KG1 (cell line): ENCODE results near the gene MACF1.
"Not testable (repeated sequence)": the region's sequence is repeated elsewhere in the genome, so short reads cannot be mapped to it uniquely, and the experiment has no call there.

ENCODE experiments used
- DNase-seq: peaks from one replicate; lab custom pipeline; 2025; lab: John Stamatoyannopoulos, UW

The MACF1 gene

GRCh38 chr1:39514710-39515124, 310.2 kb downstream of the MACF1 start:
- DNase-seq = not testable (repeated sequence)

DNA sequence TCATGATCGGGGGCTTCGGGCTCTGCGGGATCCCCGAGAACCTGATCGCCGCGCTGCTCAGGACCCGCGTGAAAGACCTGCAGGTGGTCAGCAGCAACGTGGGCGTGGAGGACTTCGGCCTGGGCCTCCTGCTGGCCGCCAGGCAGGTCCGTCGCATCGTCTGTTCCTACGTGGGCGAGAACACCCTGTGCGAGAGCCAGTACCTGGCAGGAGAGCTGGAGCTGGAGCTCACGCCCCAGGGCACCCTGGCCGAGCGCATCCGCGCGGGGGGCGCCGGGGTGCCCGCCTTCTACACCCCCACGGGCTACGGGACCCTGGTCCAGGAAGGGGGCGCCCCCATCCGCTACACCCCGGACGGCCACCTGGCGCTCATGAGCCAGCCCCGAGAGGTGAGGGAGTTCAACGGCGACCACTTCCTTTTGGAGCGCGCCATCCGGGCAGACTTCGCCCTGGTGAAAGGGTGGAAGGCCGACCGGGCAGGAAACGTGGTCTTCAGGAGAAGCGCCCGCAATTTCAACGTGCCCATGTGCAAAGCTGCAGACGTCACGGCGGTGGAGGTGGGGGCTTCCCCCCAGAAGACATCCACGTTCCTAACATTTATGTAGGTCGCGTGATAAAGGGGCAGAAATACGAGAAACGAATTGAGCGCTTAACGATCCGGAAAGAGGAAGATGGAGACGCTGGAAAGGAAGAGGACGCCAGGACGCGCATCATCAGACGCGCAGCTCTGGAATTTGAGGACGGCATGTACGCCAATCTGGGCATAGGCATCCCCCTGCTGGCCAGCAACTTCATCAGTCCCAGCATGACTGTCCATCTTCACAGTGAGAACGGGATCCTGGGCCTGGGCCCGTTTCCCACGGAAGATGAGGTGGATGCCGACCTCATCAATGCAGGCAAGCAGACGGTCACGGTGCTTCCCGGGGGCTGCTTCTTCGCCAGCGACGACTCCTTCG, 310.9 kb downstream of the MACF1 start:
- DNase-seq = not testable (repeated sequence)

- DNase-seq = not testable (repeated sequence)
Measured at GRCh38 chr1:39516841-39517240, 312.3 kb downstream of the MACF1 start.

GRCh38 chr1:39517936-39518335, 313.4 kb downstream of the MACF1 start:
- DNase-seq = not testable (repeated sequence)

DNA sequence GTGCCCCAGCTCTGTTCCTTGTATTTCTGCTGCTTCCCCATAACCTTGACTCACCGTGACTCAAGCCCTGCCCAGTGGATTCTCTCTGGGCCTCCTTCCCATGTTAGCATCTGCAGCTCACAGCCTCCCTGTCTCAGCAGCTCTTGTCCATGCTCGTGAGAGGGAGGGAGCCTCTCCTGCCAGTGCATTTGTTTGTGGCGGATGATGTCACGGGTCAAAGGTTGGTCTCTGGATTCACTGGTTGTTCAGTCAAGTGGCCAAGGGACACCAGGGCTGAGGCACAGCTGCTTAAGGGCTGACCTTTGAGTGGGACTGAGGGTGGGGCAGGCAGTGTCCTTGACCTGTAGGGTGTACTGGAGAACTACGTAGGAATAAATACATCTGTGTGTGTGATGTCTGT, 314.9 kb downstream of the MACF1 start:
- DNase-seq = not testable (repeated sequence)

- not testable (repeated sequence) for DNase-seq
Measured at GRCh38 chr1:39522221-39522620, 317.7 kb downstream of the MACF1 start.

- no peak for DNase-seq
Measured at GRCh38 chr1:39522661-39523567, 318.4 kb downstream of the MACF1 start.

DNA sequence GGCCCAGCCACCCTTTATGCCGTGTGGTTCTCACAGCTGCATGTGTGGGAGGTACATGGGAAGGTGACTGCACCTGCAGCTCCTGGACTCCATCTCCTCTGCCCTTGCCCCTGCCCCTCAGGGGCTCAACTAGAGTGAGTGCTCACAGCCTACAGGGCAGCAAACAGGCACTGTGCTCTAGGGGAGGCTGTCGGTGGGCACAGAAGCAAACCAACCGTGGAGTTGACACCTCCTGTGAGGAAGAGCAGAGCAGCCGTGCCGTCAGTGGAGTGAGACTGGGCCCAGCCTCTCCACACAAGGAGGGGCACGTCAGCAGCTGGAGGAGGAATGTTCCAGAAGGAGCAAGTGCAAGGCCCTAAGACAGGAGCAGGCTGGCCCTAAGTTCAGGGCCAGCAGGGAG, 319.7 kb downstream of the MACF1 start:
- DNase-seq = no peak

DNA sequence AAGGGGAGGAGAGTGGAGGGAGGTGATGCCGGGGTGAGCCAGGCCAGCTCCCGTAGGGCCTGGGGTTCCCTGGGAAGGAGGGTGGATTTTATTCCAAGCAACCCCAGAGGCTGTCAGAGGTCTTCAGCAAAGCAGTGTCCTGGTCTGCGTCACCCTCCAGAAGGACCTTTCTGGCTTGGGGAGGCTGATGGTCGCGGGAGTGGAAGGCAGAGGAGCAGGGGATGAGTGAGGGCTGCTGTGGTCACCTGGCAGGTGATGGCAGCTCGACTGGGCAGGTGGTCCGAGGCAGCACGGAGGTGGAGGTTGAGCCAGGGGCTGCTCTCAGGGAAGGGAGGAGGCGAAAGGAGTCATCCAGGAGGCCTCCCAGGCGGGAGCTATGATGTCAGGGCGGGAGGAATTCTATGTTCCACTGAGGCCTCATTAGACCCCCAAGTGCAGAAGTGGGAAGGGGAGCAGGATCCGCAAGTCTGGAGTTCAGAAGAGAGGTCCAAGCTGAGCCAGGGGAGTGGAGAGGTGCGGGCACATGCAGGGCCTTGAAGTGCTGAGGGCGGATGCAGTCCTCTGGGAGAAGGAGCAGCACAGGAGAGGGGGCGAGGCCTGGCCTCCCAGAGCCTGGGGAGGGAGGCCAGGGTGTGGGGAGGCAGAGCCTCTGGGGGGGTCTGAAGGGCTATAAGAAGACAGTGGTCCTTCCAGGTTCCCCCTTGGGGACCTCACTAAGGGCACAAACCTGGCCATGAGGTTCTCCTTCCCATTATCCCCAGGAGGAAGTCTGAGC, 320.3 kb downstream of the MACF1 start:
- DNase-seq = no peak

GRCh38 chr1:39525366-39526165, 321.1 kb downstream of the MACF1 start:
- DNase-seq = no peak

DNA sequence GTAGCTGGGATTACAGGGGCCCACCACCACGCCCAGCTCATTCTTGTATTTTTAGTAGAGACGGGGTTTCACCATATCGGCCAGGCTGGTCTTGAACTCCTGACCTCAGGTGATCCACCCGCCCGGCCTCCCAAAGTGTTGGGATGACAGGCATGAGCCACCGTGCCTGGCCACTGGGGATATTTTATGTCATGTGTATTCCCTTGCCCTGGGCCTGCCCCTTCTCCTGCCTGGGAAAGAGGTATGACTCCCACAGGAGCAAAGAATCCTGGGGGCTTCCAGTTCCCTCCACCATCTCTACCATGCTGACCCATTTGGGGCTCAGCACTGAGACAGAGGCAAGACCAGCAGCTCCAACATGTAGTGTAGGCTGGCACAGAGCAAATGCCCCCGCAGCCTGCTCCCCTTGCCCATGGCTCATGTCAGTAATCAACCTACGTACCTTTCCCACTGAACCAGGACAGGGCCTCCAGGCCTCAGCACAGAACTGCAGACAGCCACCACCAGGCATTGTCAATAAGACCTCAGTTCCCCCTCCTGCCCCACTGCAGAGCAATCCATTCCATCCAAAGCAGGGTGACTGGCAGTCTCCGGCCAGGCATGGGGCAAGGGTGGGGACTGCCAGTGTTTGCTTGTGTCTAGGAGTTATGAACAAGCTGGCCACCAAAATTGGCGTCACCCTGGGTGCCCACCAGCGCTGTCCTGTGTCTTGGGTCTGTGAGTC, 322.1 kb downstream of the MACF1 start:
- no peak for DNase-seq

GRCh38 chr1:39527190-39527579, 322.7 kb downstream of the MACF1 start:
- DNase-seq = not testable (repeated sequence)

GRCh38 chr1:39528082-39528481, 323.6 kb downstream of the MACF1 start:
- DNase-seq = no peak

GRCh38 chr1:39529901-39530535, 325.5 kb downstream of the MACF1 start:
- no peak for DNase-seq

DNA sequence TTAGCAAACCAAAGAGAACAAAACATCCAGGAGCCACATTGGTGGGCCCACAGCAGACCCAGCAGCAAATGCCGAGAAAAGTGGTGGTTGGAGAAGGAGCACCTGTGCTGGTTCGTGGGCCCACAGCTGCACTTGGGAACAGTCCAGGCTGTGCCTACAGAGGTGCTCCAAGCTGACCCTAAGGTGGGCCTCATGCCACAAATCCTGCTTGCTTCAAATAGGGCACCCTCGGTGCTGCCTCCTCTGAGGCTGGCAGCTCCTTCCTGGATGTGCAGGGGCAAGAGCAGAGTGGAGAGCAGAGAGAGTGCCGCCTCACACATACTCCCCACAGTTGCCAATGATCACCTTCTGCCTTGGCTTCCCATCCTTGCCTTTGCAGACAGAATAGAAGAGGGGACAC, 327.0 kb downstream of the MACF1 start:
- DNase-seq = no peak

DNA sequence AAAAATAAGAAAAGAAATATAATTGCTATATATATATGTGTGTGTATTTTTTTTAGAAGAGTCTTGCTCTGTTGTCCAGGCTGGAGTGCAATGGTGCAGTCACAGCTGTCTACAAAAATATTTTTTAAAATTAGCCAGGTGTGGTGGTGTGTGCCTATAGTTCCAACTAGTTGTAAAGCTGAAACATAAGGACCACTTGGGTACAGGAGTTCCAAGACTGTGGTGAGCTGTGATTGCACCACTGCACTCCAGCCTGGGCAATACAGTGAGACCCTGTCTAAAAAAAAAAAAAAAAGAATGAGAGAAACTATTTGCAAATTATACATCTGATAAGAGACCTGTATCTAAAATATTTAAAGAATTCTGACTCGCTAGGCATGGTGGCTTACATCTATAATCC, 328.9 kb downstream of the MACF1 start:
- no peak for DNase-seq
